Naive thymus-derived CD4-positive, alpha-beta T cell (primary cell): Measurements from ENCODE around the gene SHTN1. TPM values are rescaled to one million over a fixed set of nuclear protein-coding genes. Genes with fewer than 3 reads are reported as not detected.

ENCODE experiments used
- ATAC-seq: fragments of 150-1000 bp; cut with Tn5 transposase; 2 replicates; pipeline ENCODE4 v1.10.0; 2021; ENCODE audit warnings: mild to moderate bottlenecking, moderate library complexity
- CTCF ChIA-PET: fragments of 350-600 bp; sonication (Branson Sonifier 250); formaldehyde crosslinking; loops from one replicate; lab custom pipeline; 2021; ENCODE audit warnings: antibody characterized with exemption; lab: Charles Lee
- POLR2A ChIA-PET: fragments of 350-600 bp; sonication (Branson Sonifier 250); formaldehyde crosslinking; loops from one replicate; lab custom pipeline; 2021; ENCODE audit warnings: antibody characterized with exemption, inconsistent platforms; lab: Charles Lee
- DNase-seq, 9 donors: peaks; one replicate each; pipeline versions ENCODE4 v3.0.0 to v3.0.0-alpha.2; 2020 to 2022; ENCODE audit warnings: mixed read lengths in 1 of 9
- H3K27ac ChIP-seq: one replicate; pipeline ENCODE4 v1.7.0; 2013; ENCODE audit warnings: mild to moderate bottlenecking, low read depth, low read length, moderate library complexity
- H3K27me3 ChIP-seq, 2 donors: one replicate each; pipeline ENCODE4 v1.7.0; 2013; ENCODE audit warnings: low read length in 2 of 2, mild to moderate bottlenecking in 2 of 2, moderate library complexity in 2 of 2; ENCODE audit not compliant: control insufficient read depth in 2 of 2, insufficient read depth in 2 of 2
- H3K36me3 ChIP-seq, 3 experiments: 1 replicate in 2 of 3; 2 replicates in 1 of 3; pipeline ENCODE4 v1.7.0; 2013; ENCODE audit warnings: low read length in 3 of 3, mild to moderate bottlenecking in 3 of 3, moderate library complexity in 1 of 3; ENCODE audit not compliant: insufficient read depth in 3 of 3, control insufficient read depth in 2 of 3
- H3K4me1 ChIP-seq, 2 donors: one replicate each; pipeline ENCODE4 v1.7.0; 2013; ENCODE audit warnings: low read length in 2 of 2, mild to moderate bottlenecking in 2 of 2, moderate library complexity in 1 of 2; ENCODE audit not compliant: control insufficient read depth in 2 of 2, insufficient read depth in 2 of 2
- H3K4me3 ChIP-seq: 2 replicates; pipeline ENCODE4 v1.7.0; 2013; ENCODE audit warnings: mild to moderate bottlenecking, low read length
- H3K9me3 ChIP-seq, 3 experiments: 1 replicate in 2 of 3; 2 replicates in 1 of 3; pipeline ENCODE4 v1.7.0; 2013; ENCODE audit warnings: low read length in 3 of 3; ENCODE audit not compliant: control insufficient read depth in 2 of 3
- H3K27ac Mint-ChIP-seq, 9 donors: one replicate each; pipeline ENCODE4 v1.8.0; 2020 to 2022; ENCODE audit warnings: mixed read lengths in 9 of 9, mild to moderate bottlenecking in 8 of 9, moderate library complexity in 5 of 9, inconsistent platforms in 2 of 9
- H3K27me3 Mint-ChIP-seq, 5 donors: one replicate each; pipeline ENCODE4 v1.8.0; 2021 to 2022; ENCODE audit warnings: mixed read lengths in 5 of 5, mild to moderate bottlenecking in 1 of 5
- H3K36me3 Mint-ChIP-seq, 5 donors: one replicate each; pipeline ENCODE4 v1.8.0; 2020 to 2022; ENCODE audit warnings: mixed read lengths in 5 of 5, mild to moderate bottlenecking in 3 of 5, inconsistent platforms in 1 of 5
- H3K4me1 Mint-ChIP-seq, 7 donors: one replicate each; pipeline ENCODE4 v1.8.0; 2020 to 2022; ENCODE audit warnings: mixed read lengths in 7 of 7, mild to moderate bottlenecking in 3 of 7, inconsistent platforms in 1 of 7
- H3K4me3 Mint-ChIP-seq, 10 donors: one replicate each; pipeline ENCODE4 v1.8.0; 2020 to 2022; ENCODE audit warnings: mild to moderate bottlenecking in 10 of 10, mixed read lengths in 10 of 10, moderate library complexity in 6 of 10, inconsistent platforms in 2 of 10
- H3K9me3 Mint-ChIP-seq, 11 donors: one replicate each; pipeline ENCODE4 v1.8.0; 2020 to 2022; ENCODE audit warnings: mixed read lengths in 11 of 11, mild to moderate bottlenecking in 4 of 11, inconsistent platforms in 1 of 11, moderate library complexity in 1 of 11
- intact Hi-C, 2 donors: fragments of 100-400 bp; cut with micrococcal nuclease; formaldehyde crosslinking; loops; one replicate each; pipeline ENCODE4 v1.15.1; 2023
- polyA plus RNA-seq, 2 donors: library from polyadenylated mRNA; unstranded; fragments of 300-500 nt; fragmentation: Illumina TruSeq; gene quantifications; one replicate each; pipeline ENCODE4 v1.2.3, GENCODE V29; 2021
- total RNA-seq, 6 experiments: library from RNA in 5 of 6; stranded (reverse) in 5 of 6; gene quantifications; 1 replicate in 5 of 6; 2 replicates in 1 of 6; pipeline ENCODE4 v1.2.3 and lab custom pipeline; 2021 to 2026

SHTN1 gene
- total and polyA plus RNA-seq, 7 experiments from 2014 or later = 0.07 to 18.3 (median 0.51) TPM; not detected in 1

GRCh38 chr10:116836902-116837523 is 168.0 kb downstream of the SHTN1 start:
- no peaks in the 10 kb centered on the region for H3K4me1 ChIP-seq
- POLR2A ChIA-PET = no interaction called here
- Mint-ChIP-seq H3K27ac (no peak overlapping the region), H3K36me3 (no peaks in the 10 kb centered on the region), H3K4me3 (no peak overlapping the region), H3K9me3 (no peaks in the 10 kb centered on the region), H3K4me1 (no peaks in the 10 kb centered on the region), H3K27me3 (peaks cover 0 to 27% (median 9%) of the 10 kb centered on the region in 5 donors)
- CTCF ChIA-PET = no interaction called here
- H3K27me3 ChIP-seq = no peaks in the 10 kb centered on the region
- no peak for DNase-seq
- no peak for ATAC-seq
- no peak overlapping the region for H3K27ac ChIP-seq
- no peaks in the 10 kb centered on the region for H3K36me3 ChIP-seq
- no peaks in the 10 kb centered on the region for H3K9me3 ChIP-seq
- intact Hi-C loops = no loop called here
- H3K4me3 ChIP-seq = no peak overlapping the region

DNA sequence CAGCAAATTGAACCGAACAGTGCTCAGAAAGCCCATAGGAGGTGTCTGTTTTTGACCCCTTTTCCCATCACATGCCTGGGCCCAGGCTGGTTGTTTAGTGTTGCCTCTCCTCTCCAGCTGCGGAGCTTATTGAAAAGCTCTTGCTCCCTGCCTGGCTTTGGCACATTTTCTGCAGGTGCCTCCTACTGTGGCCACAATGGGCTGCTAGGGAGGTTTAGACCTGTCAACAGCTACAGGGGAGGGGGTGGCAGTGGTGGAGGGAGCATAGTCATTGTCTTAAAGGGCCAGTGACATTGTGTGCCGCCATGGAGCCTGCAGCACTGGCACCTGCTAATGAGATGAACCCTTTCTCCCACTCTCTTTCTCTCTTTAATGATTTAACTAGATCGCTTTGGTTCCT is 168.9 kb downstream of the SHTN1 start:
- ATAC-seq (no peak), DNase-seq (no peak)
- Mint-ChIP-seq H3K27ac (no peak overlapping the region), H3K4me3 (no peak overlapping the region), H3K4me1 (no peaks in the 10 kb centered on the region), H3K27me3 (peaks cover 0 to 27% (median 13%) of the 10 kb centered on the region in 5 donors), H3K9me3 (no peaks in the 10 kb centered on the region), H3K36me3 (no peaks in the 10 kb centered on the region)
- H3K36me3 ChIP-seq = no peaks in the 10 kb centered on the region
- H3K4me1 ChIP-seq = no peaks in the 10 kb centered on the region
- CTCF ChIA-PET = no interaction called here
- H3K9me3 ChIP-seq = no peaks in the 10 kb centered on the region
- H3K27me3 ChIP-seq = no peaks in the 10 kb centered on the region
- H3K27ac ChIP-seq = no peak overlapping the region
- H3K4me3 ChIP-seq = no peak overlapping the region
- POLR2A ChIA-PET = no interaction called here
- intact Hi-C loops = no loop called here

GRCh38 chr10:116835658-116836057 is 169.3 kb downstream of the SHTN1 start:
- H3K27ac ChIP-seq = no peak overlapping the region
- H3K4me3 ChIP-seq = no peak overlapping the region
- H3K27me3 ChIP-seq = no peaks in the 10 kb centered on the region
- POLR2A ChIA-PET = no interaction called here
- H3K36me3 ChIP-seq = no peaks in the 10 kb centered on the region
- Mint-ChIP-seq H3K4me1 (no peaks in the 10 kb centered on the region), H3K27ac (no peak overlapping the region), H3K4me3 (no peak overlapping the region), H3K36me3 (no peaks in the 10 kb centered on the region), H3K27me3 (peaks cover 0 to 27% (median 13%) of the 10 kb centered on the region in 5 donors), H3K9me3 (no peaks in the 10 kb centered on the region)
- DNase-seq = no peak
- H3K4me1 ChIP-seq = no peaks in the 10 kb centered on the region
- no peaks in the 10 kb centered on the region for H3K9me3 ChIP-seq
- CTCF ChIA-PET = no interaction called here
- intact Hi-C loops = no loop called here
- no peak for ATAC-seq

GRCh38 chr10:116833986-116834985 is 170.7 kb downstream of the SHTN1 start:
- no peak for ATAC-seq
- Histone ChIP-seq H3K9me3 (no peaks in the 10 kb centered on the region), H3K27ac (no peak overlapping the region), H3K4me3 (no peak overlapping the region), H3K36me3 (no peaks in the 10 kb centered on the region), H3K4me1 (no peaks in the 10 kb centered on the region), H3K27me3 (no peaks in the 10 kb centered on the region)
- no peak overlapping the region for H3K27ac Mint-ChIP-seq
- peaks cover 0 to under 1% (median 0%) of the 10 kb centered on the region in 7 donors for H3K4me1 Mint-ChIP-seq
- H3K36me3 Mint-ChIP-seq = no peaks in the 10 kb centered on the region
- intact Hi-C loops = no loop called here
- peaks cover 0 to under 1% (median 0%) of the 10 kb centered on the region in 11 donors for H3K9me3 Mint-ChIP-seq
- no peak overlapping the region for H3K4me3 Mint-ChIP-seq
- DNase-seq = no peak
- ChIA-PET CTCF (no interaction called here), POLR2A (no interaction called here)
- peaks cover 0 to 33% (median 20%) of the 10 kb centered on the region in 5 donors for H3K27me3 Mint-ChIP-seq

- H3K27me3 Mint-ChIP-seq = peaks cover 0 to 29% (median 11%) of the 10 kb centered on the region in 5 donors
- H3K4me1 ChIP-seq = no peaks in the 10 kb centered on the region
- no peak overlapping the region for H3K27ac Mint-ChIP-seq
- H3K4me3 ChIP-seq = no peak overlapping the region
- H3K27me3 ChIP-seq = no peaks in the 10 kb centered on the region
- H3K36me3 ChIP-seq = no peaks in the 10 kb centered on the region
- H3K4me3 Mint-ChIP-seq = no peak overlapping the region
- peaks cover 0 to 1% (median 0%) of the 10 kb centered on the region in 7 donors for H3K4me1 Mint-ChIP-seq
- H3K36me3 Mint-ChIP-seq = no peaks in the 10 kb centered on the region
- no peaks in the 10 kb centered on the region for H3K9me3 ChIP-seq
- ATAC-seq (no peak), DNase-seq (no peak)
- intact Hi-C loops = no loop called here
- H3K27ac ChIP-seq = no peak overlapping the region
- CTCF ChIA-PET = no interaction called here
- H3K9me3 Mint-ChIP-seq = peaks cover 0 to 3% (median 0%) of the 10 kb centered on the region in 11 donors
- POLR2A ChIA-PET = no interaction called here
Measured at GRCh38 chr10:116831790-116832189, 173.2 kb downstream of the SHTN1 start.
